Measurements from ENCODE around the gene CSNK1A1.

Gene CSNK1A1

DNA sequence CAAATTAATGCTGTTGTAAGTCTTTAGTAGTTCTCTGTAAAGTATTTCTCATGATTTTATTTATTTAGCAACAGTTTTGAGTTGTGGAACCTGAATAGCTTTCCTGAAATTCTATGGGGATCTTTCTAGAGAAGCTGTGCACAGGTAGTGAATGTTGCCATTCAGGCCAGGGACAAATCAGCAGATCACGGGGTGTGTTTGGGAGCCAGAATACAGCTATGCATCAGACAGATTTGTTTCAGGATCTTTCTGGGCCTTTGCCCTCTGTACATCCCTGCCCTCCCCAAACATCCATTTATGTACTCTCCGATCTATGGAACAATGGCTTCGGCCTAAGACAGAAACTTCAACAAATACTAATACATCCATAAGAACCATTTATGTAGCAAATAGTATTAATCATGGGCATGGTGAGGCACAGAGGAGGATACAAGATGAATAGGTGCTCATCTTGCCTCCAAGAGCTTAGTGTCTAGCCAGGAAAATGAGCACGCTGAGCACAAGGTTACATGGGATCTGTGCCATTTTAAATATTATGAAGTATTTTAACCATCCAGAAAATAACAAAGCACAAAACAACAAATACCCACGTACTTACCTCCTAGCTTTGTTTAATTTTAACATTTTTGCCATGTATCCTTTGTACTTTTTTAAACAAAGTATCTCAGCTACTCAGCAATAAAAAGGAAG is 43.1 kb upstream of the CSNK1A1 start:
- ChIA-PET CTCF (interaction anchor here (0.9 to 1.6 kb wide), 5 partner anchors 9 to 152 kb away, joined by 3 to 5 read pairs (median 4); no protein-coding TSS in a partner anchor), POLR2A (no interaction called here)
- DNase-seq (ENCODE audit: extremely low spot score): no peak

DNA sequence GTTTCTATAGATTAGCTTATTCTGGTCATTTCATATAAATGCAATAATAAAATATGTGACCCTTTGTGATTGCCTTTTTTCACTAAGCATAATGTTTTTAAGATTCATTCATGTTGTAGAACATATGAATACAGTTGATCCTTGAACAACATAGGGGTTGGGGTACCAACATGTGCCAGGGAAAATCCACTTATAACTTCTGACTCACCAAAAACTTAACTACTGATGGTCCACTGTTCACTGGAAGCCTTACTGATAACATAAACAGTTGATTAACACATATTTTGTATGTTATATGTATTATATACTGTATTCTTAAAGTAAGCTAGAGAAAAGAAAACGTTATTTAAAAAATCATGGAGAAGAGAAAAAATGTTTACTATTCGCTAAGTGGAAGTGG is 42.1 kb upstream of the CSNK1A1 start:
- no peak for DNase-seq (ENCODE audit: extremely low spot score)
- ChIA-PET POLR2A (no interaction called here), CTCF (interaction anchor here (0.8 to 1.6 kb wide), 6 partner anchors 9 to 151 kb away, joined by 3 to 5 read pairs (median 4); no protein-coding TSS in a partner anchor)
- TF ChIP-seq, protein P1, sequence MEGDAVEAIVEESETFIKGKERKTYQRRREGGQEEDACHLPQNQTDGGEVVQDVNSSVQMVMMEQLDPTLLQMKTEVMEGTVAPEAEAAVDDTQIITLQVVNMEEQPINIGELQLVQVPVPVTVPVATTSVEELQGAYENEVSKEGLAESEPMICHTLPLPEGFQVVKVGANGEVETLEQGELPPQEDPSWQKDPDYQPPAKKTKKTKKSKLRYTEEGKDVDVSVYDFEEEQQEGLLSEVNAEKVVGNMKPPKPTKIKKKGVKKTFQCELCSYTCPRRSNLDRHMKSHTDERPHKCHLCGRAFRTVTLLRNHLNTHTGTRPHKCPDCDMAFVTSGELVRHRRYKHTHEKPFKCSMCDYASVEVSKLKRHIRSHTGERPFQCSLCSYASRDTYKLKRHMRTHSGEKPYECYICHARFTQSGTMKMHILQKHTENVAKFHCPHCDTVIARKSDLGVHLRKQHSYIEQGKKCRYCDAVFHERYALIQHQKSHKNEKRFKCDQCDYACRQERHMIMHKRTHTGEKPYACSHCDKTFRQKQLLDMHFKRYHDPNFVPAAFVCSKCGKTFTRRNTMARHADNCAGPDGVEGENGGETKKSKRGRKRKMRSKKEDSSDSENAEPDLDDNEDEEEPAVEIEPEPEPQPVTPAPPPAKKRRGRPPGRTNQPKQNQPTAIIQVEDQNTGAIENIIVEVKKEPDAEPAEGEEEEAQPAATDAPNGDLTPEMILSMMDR (IDR thresholded peaks at IDR 0.05; ENCODE audit: control extremely low read depth, extremely low read depth, low read depth, missing control alignments): no peak

More for the DNA sequence above, 43.1 kb upstream of the CSNK1A1 start:
- TF ChIP-seq, protein P1 (IDR thresholded peaks at IDR 0.05; ENCODE audit: control extremely low read depth, extremely low read depth, low read depth, missing control alignments): no peak

DNA sequence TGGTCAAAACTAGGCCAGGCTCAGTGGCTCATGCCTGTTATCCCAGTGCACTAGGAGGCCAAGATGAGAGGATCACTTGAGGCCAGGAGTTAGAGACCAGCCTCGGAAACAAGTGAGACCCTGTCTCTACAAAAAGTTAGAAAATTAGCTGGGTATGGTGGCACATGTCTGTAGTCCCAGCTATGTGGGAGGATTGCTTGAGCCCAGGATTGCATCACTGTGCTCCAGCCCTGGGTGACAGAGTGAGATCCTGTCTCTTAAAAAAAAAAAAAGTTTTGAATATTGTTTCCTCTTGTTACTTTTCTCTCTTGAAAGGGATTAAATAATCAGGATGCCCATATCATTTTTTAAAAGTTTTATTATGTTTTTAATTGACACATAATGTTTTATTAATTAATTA is 37.7 kb upstream of the CSNK1A1 start:
- TF ChIP-seq, protein P1 (IDR thresholded peaks at IDR 0.05; ENCODE audit: control extremely low read depth, extremely low read depth, low read depth, missing control alignments): no peak
- CTCF ChIA-PET: interaction anchor here (1.3 to 2.0 kb wide), 5 partner anchors 22 to 148 kb away, joined by 3 to 6 read pairs (median 4); no protein-coding TSS in a partner anchor
- no peak for DNase-seq (ENCODE audit: extremely low spot score)
- POLR2A ChIA-PET: no interaction called here

DNA sequence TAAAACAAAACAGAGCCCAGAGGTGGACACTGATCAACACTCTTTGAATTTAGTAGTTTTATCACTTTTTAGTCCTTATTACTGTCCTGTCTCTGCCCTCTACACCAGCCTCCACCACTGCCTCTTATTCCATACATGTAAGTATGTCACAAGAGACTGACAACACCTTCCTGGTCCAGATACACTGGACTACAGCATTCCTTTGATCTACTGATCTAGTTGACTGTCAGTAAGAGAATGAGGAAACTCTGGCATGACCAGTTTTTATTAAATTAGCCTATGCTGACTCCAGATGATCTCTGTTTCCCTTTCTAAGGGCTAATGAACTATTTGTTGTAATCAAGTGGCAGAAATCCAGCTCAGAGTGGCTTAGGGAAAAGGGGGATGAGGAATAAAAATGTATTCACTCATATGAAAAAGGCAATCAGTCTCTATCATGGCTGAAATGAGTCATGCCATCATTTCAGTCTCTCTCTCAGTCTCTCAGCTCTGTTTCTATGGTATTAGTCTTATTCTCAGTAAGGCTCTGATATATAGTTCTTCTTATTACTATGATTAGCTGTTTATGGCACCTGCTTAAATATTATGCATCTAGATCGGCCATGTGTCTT is 35.6 kb upstream of the CSNK1A1 start:
- DNase-seq (ENCODE audit: extremely low spot score): no peak
- TF ChIP-seq, protein P1 (IDR thresholded peaks at IDR 0.05; ENCODE audit: control extremely low read depth, extremely low read depth, low read depth, missing control alignments): no peak
- POLR2A ChIA-PET: no interaction called here
- CTCF ChIA-PET: interaction anchor here (0.9 to 1.5 kb wide), 5 partner anchors 15 to 205 kb away, joined by 3 read pairs; no protein-coding TSS in a partner anchor

DNA sequence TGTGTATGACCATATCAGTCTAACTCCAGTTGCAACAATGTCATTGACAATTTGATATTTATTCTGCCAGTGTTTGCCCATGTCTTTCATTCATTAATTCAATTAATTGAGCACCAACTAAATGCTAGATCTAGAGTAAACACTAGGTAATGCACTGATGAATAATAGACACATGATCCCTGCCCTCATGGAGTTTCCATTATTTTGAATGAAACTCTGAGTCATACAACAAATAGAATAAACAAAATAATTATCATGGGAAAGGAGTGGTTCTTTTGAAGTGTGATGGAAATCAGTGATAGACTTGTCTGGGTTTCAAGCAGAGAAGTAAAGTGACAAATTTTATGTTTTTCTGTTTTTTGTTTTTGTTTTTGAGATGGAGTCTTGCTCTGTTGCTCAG is 34.7 kb upstream of the CSNK1A1 start:
- no peak for DNase-seq (ENCODE audit: extremely low spot score)
- TF ChIP-seq, protein P1 (IDR thresholded peaks at IDR 0.05; ENCODE audit: control extremely low read depth, extremely low read depth, low read depth, missing control alignments): no peak
- ChIA-PET POLR2A (no interaction called here), CTCF (interaction anchor here (1.5 kb wide), 1 partner anchor 33 kb away, joined by 3 read pairs; no protein-coding TSS in a partner anchor)

DNA sequence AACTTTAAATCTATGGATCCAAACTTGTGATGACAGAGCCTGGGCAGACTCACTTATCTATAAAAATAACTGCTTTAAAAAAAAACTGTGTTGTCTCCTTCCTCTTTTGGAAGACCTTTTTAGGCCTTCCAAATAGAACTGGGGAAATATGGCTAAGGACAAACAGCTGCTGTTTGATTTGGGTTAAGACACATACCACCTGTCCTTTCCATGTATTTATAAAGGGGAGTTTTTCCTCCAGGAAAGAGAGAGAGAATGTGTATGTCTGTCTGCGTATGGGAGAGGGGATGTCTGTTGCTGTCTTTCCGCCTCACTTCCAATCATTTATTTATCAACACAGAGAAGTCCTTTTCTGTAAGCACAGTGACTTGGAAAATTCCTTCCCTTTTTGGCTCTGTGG is 32.9 kb upstream of the CSNK1A1 start:
- CTCF ChIA-PET: no interaction called here
- no peak for DNase-seq (ENCODE audit: extremely low spot score)
- POLR2A ChIA-PET: no interaction called here
- TF ChIP-seq, protein P1 (IDR thresholded peaks at IDR 0.05; ENCODE audit: control extremely low read depth, extremely low read depth, low read depth, missing control alignments): no peak

Data from GM10248 (cell line).